ENCODE measurements around the gene GTSF1L.
"Not testable (repeated sequence)": the region's sequence is repeated elsewhere in the genome, so short reads cannot be mapped to it uniquely, and the experiment has no call there.

GTSF1L gene

DNA sequence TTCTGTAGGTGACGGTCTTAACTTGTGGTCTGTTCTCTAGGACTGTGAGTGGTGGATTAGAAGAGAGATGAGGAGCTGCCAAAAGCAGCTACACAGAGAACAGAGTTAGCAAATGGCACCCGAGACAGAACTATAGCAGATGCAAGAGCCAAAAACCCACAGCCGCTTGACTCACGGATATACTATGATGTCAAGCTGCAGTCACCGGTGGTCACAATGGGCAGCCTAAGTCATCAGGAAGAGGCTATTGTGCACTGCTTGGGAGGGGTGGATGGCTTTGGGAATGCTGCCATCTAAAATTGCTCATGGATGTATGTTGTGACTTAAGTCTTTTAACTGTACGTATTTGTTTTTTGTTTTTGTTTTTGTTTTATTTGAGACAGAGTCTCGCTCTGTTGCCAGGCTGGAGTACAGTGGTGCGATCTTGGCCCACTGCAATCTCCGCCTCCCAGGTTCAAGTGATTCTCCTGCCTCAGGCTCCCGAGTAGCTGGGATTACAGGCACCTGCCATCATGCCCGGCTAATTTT is at the start of gene GTSF1L:
Gene GTSF1L (minus strand): TSS at position 192 of the 528 bp plus-strand sequence. CDS start 308 bp downstream, outside the sequence.
- no peak for DNase-seq (ENCODE audit: low read depth)

DNA sequence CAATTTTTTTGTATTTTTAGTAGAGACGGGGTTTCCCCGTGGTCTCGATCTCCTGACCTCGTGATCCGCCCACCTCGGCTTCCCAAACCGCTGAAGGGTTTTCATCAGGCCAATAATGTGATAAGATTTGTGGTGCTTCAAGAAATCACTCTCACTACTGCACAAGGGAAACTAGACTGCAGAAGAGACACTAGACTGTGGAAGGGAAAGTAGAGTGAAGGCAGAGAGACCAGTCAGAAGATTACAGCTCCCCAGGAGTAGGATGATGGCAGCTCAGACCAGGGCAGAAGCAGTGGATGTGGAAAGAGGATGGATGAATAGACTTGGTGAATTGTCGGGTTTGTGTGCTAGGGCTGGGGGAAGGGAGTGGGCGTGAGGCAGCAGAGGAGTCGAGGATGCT is 48.0 kb upstream of the GTSF1L start:
- DNase-seq (ENCODE audit: low read depth), result no peak

DNA sequence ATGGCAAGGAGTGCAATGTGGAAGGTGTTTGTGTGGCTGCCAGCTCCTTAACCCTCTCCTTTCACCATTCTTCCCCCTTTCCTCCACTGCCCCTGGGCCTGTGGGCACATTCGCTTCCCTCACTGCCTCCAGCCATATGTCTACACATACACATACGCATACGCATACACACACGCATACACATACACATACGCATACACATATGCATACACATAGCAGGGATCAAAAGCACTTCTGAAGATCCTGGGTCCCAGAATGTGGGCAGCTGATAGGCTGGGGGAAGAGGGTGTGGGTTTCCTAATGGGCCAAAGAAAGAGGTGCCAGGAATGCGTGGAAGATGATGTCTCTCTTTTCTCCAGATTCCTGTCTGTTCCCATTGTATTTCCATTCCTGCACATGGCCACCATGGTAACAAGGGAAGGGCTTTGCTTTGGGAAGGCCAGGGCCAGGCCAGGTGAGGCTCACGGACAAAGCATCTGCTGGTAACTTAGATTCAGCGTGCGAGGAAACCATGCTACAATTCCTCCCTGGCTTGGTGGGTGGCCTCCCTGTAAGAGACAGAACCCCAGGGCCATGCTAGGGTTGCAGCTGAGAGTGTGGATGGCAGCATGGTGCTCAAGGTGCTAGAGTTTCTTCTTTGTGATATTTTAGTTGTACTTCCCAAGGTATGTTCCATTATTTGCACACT is 44.8 kb upstream of the GTSF1L start:
- DNase-seq (ENCODE audit: low read depth), result no peak

DNA sequence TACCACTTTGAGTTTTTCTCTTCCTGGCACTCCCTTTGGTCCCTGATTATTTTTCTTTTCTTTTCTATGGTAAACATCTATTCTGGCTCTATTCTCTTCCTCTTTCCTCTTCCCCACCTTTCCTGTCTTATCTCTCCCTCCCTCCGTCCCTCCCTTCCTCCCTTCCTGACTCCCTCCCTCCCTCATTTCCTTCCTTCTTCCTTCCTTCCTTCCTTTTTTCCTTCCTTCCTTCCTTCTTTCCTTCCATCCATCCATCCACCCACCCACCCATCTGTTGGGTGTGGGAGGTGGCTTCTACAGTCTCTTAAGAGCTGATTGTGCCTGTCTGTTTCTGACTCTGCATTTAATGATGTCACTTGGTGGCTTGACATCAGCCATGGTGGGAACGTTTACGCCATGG is 43.5 kb upstream of the GTSF1L start:
- DNase-seq (ENCODE audit: low read depth), result no peak

DNA sequence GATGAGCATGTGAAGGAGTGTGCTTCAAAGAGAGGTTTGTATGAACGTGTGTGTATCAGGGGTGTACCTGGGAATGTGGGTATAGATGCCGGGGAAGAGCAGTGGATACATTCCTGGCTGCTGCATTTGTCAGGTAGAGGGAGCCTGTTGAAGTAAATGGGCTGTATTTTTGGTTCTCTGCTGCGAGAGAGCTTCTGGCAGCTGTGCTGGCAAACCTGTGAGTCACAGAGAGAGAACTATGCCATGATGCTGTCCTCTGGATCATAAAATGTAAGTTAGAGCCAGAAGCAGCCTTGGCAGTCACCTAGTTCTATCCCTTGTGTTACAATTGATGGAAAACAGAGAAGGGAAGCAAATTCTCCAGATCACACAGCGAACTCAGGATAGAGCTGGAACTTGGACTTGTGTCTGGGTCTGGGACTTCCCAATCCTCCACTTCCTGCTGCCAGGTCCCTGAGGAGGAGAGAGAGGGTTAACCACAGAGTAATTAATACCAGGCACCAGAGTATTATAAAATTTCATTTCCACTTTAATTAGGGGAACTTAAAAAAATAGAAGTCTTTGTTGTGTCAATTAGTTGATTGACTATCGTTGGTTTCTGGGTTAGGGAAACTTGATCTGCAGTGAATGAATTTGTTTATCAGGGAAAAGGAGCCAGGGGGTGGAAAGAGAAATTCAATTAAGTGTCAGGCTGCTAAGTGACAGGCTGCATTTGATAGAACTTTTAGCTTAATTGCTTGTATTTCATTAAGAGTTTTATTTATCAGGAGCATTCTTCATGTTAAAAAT is 41.1 kb upstream of the GTSF1L start:
- no peak for DNase-seq (ENCODE audit: low read depth)

DNA sequence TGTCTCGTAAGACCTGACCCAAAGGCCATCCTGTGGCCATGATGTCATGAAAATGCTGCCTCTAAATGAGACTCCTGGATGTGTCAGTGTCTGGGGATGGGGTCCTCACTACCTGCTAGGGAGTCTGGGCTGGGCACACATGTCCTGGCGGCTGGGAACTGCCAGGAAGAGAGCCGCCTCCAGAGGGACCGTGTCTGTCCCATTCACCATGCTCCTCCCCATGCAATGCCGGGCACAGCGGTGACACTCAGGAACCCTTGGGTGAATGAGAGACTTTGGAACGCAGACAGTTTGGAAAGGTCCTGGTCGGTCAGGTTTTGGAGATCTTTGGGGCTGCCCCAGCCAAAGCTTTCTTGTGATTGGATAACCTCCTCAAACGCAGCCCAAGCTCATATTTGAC is 40.1 kb upstream of the GTSF1L start:
- DNase-seq (ENCODE audit: low read depth), result no peak

DNA sequence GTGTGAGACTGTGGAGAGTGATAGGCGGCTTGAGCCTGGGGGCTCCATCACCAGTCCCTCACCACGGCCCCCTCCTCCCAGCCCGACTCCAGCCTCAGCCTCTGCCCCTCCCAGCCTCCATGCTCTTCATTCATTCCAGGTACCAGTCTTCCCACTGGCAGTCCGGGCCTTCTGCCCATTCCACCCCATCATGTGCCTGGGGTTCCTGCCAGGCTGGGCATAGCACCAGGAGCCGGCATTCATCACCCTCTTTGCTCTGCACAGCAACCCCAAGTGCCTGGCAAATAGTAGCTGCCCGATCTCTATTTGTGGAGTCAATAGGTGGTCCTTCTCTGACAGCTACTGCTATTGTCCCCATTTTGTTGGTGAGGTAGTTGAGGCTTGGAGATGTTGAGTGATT is 39.6 kb upstream of the GTSF1L start:
- no peak for DNase-seq (ENCODE audit: low read depth)

DNA sequence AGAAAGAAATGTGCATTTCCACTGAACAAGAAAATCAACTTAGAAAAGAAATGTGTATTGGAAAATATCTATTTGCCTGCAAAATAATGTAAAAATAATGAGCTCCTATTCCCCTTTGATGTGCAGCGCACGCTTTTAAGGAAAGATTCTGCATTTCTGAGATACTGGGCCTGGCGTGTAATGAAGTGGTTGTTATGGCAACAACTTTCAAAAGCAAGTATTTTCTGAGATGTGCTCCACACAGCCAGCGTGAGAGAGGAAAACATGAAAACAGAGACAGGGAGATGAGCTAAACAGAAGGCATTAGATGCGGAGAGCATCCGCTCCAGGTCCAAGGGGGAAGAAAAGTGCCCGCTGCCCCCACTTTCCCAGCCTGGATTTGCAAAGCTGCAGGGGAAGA is 39.1 kb upstream of the GTSF1L start:
- DNase-seq (ENCODE audit: low read depth), result no peak

DNA sequence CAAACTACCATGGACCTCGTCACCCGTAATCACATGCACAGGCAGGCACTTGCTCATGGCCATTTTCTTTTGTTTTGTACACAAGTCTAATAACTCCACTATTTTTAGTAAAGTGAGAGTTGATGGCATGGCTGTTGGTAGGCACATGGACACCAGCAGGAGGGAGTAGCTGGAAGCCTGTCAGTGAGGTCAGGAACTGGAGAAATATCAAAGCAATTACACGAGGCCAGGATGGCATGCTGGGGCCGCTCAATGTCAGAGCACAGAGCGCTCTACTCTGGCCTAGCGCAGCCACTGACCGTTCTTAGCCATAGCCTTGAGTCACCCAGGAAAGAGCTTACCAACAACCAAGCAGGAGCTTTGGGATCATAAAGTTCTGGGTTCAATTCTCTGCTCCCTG is 36.1 kb upstream of the GTSF1L start:
- DNase-seq (ENCODE audit: low read depth), result no peak

DNA sequence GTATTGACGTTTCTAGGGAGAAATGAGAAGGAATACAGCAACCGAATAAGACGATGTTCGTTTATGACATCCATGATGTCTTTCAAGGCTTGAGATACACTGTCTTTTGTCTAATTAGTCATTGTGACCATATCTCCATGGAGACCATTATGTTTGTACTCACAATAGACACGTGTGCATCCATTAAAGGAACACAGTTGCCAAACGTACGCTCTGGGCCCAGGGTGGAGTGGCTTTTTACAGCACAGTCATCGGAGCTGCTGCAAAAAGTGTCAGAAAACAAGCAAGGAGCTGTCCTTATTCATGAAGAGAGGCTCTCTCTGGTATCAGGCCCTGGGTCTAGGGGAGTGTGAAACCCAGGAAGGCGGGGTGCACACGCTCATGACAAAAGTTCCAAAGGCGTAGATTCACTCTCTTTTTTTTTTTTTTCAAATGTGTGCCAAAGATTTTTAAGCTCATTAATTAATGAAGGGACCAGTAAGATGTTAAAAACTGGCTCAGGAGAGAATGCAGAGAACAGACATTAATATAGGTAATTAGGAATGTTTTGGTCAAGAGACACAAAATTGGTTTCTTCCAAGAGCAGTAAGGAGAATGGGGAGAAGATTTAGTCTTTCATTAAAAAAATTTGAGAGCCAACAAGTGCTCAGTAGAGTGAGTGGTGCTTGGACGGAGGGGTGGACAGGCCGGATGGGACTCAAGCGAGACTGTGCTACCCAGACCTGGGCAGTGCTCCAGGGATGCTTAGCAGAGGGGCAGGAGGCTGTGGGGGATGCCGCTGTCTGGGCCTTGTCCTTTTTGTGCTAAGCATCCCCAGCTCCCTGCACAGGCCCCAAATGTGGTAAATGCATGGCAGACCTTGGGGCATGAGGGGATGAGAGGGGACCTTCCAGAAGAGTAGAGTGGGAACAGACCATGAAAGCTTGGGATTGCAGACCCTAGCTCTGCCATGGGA is 34.9 kb upstream of the GTSF1L start:
- no peak for DNase-seq (ENCODE audit: low read depth)

DNA sequence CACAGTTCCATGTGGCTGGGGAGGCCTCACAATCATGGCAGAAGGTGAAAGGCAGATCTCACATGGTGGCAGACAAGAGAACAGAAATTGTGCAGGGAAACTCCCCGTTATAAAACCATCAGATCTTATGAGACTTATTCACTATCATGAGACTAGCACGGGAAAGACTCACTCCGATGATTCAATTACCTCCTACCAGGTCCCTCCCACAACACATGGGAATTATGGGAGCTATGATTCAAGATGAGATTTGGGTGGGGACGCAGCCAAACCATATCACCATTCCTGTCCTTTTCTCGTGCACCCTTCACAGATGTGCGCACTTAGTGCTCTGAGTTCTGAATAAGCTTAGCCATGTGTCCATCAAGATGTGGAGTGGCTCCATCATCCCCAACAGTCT is 31.1 kb upstream of the GTSF1L start:
- DNase-seq (ENCODE audit: low read depth), result not testable (repeated sequence)

DNA sequence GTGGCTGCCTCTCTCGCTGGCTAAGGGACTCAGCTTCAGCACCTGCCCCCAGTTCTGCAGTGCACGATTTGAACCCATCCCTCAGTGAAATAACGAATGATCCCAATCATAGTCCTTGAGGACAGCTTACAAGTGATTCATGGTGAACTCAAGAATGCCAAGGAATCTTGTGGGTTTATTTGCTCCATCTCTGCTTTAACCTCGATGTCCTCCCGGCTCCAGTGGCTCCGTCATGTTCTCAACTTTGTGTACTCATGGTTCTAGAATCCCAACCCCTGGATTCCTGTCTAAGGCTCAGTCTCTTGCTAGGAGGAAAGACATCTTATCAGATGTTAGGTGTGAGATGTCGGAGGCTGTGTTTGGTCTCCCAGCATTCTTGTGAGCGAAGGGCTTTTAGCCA is 29.0 kb upstream of the GTSF1L start:
- DNase-seq (ENCODE audit: low read depth), result no peak

DNA sequence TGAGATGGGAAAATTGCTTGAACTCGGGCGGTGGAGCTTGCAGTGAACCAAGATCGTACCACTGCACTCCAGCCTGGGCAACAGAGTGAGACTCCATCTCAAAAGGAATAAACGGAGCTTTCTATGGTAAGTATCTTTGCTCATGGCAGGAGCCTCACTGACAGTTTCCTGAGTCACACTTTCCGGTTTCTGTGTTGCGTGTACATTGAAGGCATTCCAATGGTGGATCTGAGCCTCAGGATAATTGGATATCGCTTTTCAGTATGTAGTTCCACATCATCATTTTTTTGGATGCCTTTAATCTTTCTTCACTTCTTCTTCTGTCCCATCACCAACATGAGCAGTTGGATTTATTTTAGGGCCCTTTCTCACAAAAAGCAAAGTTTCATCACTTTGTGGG is 28.6 kb upstream of the GTSF1L start:
- DNase-seq (ENCODE audit: low read depth), result no peak

DNA sequence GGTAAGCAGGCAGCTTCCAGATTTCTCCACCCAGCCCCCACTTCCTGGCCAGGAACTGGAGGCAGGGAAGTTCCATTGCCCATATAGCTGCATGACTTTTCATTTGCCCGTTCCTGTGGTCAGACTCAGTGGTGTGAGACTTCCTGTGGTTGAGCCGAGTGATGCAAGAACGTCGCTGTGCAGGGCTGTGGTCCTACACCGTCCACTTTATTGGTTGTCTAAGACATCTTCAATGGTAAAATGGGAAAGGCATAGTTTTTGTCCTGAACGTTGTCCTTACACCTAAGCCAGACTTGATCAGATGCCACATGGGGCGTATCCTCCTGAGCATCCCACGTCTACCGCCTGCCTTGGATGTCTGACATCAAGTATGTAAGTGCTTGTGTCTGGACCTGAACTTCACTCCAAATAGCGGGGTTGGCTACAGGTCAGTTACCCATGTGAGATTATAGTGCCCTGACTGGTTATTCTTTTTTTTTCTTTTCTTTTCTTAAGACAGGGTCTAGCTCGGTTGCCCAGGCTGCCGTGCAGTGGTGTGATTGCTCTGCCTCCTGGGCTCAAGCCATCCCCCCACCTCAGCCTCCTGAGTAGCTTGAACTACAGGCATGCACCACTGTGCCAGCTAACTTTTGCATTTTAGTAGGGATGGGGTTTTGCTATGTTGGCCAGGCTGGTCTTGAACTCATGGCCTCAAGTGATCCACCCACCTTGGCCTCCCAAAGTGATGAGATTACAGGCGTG is 25.9 kb upstream of the GTSF1L start:
- DNase-seq (ENCODE audit: low read depth), result peak; percentile 37

DNA sequence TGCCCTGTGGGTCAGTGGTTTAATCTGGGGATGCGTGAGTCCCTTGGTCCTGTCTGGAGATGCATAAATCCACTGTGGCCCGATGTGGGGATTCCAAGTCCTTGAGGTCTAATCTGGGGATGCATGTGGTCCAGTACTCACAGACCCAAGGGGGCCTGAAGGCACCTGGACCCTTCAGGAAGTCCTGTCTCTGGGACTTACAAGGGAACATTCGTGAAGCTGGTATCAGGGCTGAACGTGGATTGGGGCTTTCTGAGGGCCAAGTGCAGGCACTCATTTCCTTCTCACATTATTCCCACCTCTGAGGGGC is 25.2 kb upstream of the GTSF1L start:
- no peak for DNase-seq (ENCODE audit: low read depth)

DNA sequence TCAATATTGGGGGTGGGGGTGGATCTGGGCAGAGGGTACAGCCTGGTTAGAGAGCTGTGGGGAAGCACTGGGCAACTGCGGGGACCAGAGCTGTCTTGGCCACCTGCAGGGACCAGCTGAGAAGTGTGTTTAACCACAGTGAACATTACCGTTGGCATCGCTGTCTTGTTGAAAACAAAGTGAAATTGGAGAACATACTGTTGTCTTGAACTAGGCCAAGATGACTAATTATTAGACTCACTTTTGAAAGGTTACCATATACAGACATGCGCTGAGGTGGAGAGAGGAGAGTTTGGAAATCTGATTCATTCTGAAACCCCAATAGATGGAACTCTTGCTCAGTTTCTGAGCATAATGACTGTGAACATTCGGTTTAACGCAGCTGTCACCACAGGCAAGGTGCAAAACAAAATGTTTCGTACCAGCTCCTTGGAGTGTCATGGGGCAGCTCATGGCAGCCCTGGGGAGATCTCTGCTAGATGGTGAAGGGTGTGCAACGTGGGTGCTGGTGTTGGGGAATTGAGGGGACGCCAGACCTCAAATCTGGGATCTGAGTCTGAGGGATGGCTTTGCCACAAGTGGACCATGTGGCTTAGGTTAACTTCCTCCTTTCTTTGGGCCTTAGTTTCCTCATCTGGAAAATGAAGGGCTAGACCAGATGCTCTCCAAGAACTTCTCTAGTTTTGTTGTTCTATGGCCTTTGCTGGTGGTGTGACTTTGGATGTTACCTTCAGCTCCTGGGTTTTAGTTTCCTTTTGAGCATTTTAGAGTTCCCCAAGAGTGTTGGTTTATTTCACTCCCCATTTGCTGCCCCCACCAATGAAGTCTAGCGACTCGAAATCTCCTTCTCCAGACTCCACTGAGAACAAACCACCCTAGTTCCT is 24.6 kb upstream of the GTSF1L start:
- no peak for DNase-seq (ENCODE audit: low read depth)

DNA sequence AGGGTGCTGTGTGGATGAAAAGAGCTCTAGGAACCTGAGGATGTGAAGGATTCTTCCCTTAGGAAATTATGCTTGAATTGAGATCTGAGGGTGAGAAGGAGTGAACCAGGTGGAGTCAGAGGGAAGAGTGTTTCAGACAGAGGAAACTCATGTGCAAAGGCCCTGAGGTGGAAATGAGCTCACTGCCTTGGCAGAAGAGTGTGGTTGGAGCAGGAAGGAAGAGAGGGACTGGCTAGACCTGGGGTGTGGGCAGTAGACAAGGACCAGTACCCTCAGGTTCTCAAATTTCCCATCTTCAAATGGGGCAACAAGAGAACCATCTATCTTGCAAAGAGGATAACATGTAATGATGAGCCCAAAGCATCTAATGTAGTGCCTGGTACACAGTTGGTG is 24.0 kb upstream of the GTSF1L start:
- DNase-seq (ENCODE audit: low read depth), result no peak

DNA sequence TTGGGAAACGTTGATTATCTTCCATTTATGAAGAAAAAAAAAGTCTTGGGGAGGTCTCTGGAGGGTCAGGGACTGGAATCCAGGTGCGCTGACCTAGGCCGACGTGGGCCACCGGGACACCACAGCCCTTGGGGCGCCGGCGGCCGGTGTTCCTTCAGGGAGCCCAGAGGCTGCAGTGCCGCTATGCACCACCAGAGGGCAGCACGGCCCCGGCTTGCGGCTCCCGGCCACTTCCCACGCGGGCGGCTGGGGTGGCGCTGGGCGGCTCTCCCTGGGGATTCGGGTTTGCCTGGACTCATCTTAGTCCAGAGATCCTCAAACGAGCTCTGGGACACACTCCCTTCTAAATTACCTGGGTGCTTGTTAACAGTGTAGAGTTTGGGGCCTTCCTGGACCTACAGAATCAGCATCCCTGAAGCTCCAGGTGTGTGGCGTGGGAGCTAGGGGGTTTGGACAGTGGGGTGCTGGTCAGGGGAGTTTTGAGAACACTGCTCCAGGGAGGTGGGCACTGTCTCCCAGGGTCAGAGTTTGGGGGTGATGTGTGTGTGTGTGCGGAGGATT is 23.0 kb upstream of the GTSF1L start:
- no peak for DNase-seq (ENCODE audit: low read depth)

DNA sequence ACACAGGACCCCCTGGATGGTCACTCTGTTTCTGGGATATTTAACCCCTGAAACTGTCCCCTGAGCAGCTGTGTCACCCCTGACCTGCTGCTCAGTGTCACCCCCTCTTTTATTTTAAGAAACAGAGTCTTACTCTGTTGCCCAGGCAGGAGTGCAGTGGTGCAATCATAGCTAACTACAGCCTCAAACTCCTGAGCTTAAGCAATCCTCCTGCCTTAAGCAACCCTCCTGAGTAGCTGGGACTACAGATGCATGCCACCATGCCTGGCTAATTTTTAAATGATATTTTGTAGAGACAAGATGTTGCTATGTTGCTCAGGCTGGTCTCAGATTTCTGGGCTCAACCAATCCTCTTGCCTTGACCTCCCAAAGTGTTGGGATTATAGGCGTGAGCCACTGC is 21.5 kb upstream of the GTSF1L start:
- no peak for DNase-seq (ENCODE audit: low read depth)

DNA sequence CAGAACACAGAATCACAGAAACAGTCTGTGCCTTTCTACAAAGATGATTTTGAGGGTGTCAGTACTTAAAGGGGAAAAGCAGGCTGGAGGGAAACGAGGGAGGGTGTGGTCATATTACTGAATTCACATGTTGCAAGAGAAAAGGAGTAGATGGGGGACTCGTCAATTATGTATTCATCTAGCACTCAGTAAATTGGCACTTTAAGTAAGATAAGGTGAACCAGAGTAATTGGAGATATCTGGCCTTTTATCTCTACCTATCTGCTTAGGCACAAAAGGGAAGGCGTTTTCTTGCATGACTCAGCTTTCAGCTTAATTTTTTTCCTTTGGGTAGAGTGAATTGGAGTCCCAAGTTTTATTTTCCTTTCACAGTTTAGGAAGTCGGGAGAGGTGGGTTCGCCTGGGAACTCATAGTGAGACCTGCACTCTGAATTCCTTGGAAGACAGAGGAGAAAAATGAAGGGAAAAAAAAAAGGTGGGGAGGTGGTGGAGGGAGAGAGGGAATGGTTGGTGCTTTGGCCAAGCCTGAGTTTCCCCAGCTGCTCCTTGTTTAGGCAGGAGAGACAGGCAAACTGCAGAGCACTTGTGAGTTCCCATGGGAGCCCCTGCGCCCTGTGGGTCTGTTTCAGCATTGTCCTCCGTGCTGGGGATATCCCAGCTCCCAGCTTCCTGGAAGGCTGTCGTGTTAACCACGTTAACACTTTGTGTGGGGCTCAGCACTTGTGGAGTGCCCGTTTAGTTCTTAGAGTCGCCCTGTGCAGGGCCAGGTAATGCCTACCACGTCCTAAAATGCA is 19.7 kb upstream of the GTSF1L start:
- no peak for DNase-seq (ENCODE audit: low read depth)

All from GM04503 (cell line).